Measurements from ENCODE around the gene GRIP2.

The GRIP2 gene

DNA sequence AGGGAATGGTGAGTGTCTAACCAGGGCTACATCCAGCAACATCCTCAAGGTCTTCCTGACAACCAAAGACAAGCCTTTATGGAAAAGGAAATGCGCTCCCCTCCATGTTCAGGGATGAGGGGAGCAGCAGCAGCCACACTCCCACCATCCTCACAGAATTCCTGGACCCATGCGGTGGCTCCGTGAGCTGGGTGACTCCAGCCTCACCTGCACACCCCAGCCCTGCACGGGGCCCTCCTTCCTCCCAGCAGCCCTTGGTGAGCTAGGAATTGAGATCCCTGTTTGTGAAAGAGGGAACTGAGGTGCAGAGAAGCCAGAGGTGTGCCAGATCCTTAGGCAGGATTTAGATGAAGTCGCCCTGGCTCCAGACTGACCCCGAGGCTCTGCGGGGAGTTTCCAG is 52.3 kb downstream of the GRIP2 start:
- no peak overlapping the region for H3K4me3 ChIP-seq (replicated peaks; ENCODE audit: low read depth, low read length)
- TF ChIP-seq, protein P1, sequence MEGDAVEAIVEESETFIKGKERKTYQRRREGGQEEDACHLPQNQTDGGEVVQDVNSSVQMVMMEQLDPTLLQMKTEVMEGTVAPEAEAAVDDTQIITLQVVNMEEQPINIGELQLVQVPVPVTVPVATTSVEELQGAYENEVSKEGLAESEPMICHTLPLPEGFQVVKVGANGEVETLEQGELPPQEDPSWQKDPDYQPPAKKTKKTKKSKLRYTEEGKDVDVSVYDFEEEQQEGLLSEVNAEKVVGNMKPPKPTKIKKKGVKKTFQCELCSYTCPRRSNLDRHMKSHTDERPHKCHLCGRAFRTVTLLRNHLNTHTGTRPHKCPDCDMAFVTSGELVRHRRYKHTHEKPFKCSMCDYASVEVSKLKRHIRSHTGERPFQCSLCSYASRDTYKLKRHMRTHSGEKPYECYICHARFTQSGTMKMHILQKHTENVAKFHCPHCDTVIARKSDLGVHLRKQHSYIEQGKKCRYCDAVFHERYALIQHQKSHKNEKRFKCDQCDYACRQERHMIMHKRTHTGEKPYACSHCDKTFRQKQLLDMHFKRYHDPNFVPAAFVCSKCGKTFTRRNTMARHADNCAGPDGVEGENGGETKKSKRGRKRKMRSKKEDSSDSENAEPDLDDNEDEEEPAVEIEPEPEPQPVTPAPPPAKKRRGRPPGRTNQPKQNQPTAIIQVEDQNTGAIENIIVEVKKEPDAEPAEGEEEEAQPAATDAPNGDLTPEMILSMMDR (IDR thresholded peaks at IDR 0.05; ENCODE audit: low read depth, low read length, missing control alignments) = no peak
- DNase-seq (ENCODE audit: extremely low read depth, low read depth) = no peak

DNA sequence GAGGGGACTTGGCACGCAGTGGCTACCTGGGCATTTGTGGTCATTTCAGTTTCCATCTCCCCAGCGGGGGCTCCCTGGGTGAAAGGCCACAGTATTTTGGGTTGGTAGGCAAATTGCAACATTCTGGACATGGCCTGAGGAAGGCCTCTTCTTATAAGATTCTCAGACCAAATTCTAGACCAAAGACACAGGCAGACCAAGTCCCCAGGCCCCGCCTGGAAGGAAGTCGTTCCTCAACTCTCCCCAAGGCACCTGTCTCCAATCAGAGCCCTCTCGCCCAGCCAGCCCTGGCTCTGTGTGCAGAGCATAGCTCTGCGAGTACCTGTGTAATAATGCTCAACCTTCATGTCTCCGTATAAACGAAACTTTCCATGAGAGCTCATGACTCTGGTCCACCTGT is 53.1 kb downstream of the GRIP2 start:
- TF ChIP-seq, protein P1 (IDR thresholded peaks at IDR 0.05; ENCODE audit: low read depth, low read length, missing control alignments) = no peak
- DNase-seq (ENCODE audit: extremely low read depth, low read depth) = no peak
- no peak overlapping the region for H3K4me3 ChIP-seq (replicated peaks; ENCODE audit: low read depth, low read length)

DNA sequence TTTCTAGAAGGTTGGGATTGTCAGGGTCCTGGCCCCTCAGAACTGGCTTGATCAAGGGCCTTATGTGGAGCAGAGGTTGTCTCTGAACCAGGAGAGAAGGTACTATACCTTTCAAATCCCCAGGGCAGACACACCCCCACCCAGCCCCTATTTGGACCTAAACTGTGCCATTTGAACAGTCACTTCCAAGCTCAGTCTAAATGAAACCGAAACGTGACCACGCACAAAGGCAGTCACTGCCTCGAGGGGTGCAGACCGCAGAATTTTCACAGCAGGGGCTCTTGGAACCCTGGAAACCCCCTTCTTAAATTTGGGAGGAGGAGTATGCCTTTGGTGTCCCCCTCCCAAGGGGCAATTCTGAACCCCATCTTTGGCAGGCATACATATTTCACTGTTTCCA is 53.7 kb downstream of the GRIP2 start:
- H3K4me3 ChIP-seq (replicated peaks; ENCODE audit: low read depth, low read length) = no peak overlapping the region
- TF ChIP-seq, protein P1 (IDR thresholded peaks at IDR 0.05; ENCODE audit: low read depth, low read length, missing control alignments) = no peak
- no peak for DNase-seq (ENCODE audit: extremely low read depth, low read depth)

DNA sequence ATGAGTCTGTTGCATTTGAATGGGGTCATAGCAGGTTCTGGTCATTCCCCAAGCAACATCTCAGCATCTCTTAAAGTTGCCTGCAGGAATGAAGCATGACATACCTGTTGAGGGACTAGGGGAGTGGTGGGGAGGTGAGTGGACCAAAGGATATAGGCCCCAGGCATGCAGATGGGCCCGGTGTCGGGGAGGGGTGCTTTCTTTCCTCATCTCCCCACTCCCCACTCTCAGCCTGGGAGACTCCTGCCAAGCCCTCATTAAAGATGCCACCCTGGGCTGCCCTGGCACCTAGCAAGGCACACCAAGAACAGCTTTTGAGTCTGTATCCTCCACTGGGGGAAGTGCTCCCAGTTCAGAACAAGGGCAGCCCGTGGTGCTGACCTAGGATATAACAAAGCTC is 54.2 kb downstream of the GRIP2 start:
- TF ChIP-seq, protein P1 (IDR thresholded peaks at IDR 0.05; ENCODE audit: low read depth, low read length, missing control alignments) = no peak
- H3K4me3 ChIP-seq (replicated peaks; ENCODE audit: low read depth, low read length) = no peak overlapping the region
- DNase-seq (ENCODE audit: extremely low read depth, low read depth) = no peak

DNA sequence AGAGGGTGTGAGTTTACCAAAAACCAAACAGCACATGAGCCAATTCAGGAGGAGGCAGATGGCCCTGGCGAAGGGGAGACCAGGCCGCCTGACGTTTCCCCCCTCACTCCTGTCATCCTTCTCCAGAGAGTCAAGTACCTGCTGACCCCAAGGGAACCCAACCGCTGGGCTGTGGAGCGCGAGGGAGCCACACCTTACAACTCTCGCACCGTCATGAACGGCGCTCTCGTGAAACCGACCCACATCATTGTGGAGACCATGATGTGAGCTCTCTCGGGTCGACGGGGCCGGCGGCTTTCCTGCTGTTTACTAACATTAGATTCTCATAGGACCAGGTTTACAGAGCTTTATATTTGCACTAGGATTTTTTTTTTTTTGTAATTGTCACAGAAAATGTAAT is 55.4 kb downstream of the GRIP2 start:
- no peak overlapping the region for H3K4me3 ChIP-seq (replicated peaks; ENCODE audit: low read depth, low read length)
- TF ChIP-seq, protein P1 (IDR thresholded peaks at IDR 0.05; ENCODE audit: low read depth, low read length, missing control alignments) = no peak
- no peak for DNase-seq (ENCODE audit: extremely low read depth, low read depth)

DNA sequence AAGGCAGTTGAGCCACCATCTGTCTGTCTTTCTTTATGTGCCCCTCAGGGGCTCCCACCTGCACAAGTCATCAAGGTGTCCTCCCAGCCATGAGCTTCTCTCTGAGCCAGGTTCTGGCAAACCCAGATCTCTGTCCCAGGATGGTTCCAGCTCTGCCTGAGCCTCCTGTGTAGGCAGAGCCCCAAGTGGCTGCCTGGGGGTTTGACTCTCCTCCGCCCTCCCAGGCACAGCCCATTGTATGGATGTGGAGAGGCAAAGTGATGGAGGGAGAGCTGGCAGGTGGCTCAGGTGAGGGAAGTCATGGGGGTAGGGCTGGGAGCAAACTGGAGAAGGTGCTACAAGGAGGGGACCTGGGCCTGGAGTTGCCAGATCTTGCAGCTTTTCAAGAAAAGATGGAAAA is 56.9 kb downstream of the GRIP2 start:
- no peak for DNase-seq (ENCODE audit: extremely low read depth, low read depth)
- no peak overlapping the region for H3K4me3 ChIP-seq (replicated peaks; ENCODE audit: low read depth, low read length)
- TF ChIP-seq, protein P1 (IDR thresholded peaks at IDR 0.05; ENCODE audit: low read depth, low read length, missing control alignments) = no peak

DNA sequence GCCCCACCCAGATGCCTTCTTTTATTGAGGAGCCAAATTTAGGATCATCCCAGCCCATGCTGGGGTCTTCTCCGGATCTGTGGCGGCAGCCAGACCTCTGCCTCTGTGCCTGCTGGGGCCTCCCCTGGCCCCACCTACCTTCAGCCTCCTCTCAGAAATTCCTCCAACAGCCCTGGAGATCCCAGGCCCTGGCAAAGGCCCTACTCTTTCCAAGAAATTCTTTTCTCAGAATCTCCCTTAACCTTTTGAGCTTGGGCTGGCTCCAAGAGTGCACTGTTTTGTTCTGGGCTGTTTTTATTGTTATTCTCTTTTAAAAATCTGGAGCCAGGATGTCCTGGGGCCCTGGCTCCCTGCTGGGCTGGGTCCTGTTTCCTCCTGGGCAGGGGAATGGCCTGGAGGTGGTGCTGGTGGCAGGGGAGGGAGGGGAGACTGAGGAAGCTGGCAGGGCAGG is 57.8 kb downstream of the GRIP2 start:
- DNase-seq (ENCODE audit: extremely low read depth, low read depth) = no peak
- TF ChIP-seq, protein P1 (IDR thresholded peaks at IDR 0.05; ENCODE audit: low read depth, low read length, missing control alignments) = no peak
- H3K4me3 ChIP-seq (replicated peaks; ENCODE audit: low read depth, low read length) = no peak overlapping the region

Measured in HFF-Myc (cell line).